ENCODE results near the gene CRACR2B.

Gene CRACR2B

DNA sequence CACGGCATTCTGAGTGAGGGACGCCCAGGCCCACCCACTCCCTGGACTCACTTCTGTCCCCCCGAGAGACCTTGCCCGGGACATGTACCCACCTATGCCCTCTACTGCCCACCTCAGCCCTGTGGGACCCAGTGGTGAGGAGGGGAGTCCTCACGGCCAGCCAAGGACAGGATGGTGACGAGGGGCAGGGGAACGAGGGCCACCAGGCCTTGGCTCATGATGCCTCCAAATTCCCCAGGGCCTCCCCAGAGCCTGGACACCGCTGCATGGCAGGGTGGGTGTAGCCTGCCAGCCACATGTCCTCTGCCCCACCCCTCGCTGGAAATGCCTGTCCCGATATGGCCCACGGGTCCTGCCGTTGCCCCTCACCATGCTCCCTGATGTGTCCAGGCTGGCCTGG is 41.1 kb downstream of the CRACR2B start:
- DNase-seq (ENCODE audit: low spot score): no peak

DNA sequence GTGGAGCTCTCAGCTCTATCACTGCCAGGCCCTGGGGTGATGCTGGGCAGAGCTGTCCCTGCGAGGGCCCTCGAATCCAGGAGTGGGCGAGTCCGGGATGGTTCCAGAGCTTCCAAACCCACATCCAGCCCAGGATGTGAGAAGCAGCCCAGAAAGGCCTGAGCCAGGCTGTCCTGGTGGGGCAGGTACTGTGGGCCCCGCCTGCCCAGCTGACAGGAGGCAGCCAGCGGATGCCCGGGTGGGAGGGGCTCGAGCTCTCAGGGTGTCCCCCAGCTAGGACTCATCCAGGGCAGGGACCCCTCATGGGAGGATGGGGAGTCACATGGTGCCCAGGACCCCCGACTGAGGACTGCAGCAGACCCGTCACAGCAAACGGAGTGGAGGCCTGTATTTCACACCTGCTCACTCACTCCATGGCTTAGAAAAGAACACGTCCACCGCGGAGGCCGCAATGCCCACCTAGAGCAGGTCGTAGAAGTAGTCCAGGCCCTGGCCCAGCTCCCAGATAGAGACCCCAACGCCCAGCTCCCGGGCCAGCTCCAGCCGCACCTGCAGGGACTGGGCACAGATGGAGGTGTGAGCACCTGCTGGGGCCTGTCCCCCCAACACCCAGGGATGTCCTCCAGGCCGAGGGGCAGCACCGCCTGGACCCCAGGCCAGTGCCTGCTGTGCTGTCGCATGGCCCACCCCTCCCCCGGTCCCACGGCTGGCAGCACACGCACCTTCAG is 41.8 kb downstream of the CRACR2B start:
- no peak for DNase-seq (ENCODE audit: low spot score)

- DNase-seq (ENCODE audit: low spot score): no peak
Observed at GRCh38 chr11:870127-870413, 42.4 kb downstream of the CRACR2B start.

DNA sequence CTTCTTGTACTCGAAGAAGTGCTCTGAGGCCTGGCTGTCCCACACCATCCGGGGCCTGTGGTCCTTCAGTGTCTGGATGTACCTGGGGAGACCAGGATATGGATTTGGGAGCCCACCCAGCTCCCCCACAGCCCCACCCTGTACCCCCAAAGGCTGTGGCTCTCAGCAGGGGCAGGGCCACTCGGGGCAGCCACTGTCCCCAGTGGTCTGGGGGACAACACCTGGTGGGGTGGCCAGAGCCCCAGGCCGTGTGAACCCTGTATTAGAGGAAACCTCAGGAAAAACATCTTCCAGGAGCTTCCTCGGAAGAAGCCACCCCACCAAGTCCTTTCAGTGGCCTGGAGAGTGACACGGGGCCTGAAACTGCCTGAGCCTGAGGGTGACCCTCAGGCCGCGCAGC is 42.7 kb downstream of the CRACR2B start:
- DNase-seq (ENCODE audit: low spot score): no peak

DNA sequence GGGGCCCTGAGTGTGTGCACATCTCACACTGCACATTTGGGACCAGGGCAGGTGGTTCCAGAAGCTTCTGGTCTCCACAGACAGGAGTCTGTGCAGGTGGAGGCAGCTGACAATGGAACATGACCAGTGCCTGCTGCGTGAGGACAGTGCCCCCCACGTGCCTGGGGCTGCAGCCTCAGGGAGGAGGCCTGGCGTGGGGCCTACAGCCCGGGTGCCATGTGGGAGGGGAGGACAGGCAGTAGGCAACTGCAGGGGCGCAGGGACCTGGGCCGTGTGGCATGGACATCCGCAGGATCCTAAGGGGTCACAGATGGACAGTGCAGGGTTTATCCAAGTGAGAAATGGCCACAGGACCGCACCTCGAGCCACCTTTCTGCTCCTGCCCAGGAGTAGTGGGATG is 43.8 kb downstream of the CRACR2B start:
- DNase-seq (ENCODE audit: low spot score): no peak

DNA sequence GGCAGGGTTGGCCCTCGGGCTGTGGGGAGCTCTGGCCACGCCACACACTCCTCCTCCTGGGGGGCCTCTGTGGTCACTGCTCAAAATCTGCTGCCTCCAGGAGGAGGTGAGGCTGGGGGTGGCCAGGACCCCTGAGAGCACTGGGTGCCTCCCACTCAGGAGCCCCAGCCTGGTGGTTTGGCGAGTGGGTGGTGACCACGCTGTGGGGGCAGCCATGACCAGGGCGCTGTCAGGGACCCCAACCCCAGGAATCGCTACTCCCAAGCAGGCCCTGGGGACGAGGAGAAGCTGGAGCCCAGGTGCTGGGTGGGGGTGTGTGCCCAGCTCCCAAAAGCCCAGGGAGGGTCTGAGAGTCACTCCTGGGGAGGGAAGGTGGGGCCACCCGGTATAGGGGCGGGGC is 45.1 kb downstream of the CRACR2B start:
- peak; percentile 32 for DNase-seq (ENCODE audit: low spot score)

DNA sequence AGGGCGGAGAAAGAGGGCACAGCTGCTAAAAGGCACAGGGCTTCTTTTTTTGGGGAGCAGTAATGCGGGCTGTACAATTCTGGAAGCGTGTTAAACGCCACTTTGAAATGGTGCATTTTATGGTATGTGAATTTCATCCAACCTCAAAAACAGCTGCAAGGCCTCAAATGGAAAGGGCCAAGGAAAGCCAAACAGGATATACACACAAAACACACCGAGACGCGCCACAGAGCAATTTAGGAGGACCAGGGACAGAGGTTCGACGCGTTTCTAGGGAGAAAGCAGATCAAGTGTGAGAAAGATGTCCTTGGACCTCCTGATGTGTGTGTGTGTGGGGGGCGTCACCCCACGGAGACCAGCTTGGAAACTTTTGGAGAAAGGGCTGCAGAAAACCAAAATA is 46.0 kb downstream of the CRACR2B start:
- no peak for DNase-seq (ENCODE audit: low spot score)

DNA sequence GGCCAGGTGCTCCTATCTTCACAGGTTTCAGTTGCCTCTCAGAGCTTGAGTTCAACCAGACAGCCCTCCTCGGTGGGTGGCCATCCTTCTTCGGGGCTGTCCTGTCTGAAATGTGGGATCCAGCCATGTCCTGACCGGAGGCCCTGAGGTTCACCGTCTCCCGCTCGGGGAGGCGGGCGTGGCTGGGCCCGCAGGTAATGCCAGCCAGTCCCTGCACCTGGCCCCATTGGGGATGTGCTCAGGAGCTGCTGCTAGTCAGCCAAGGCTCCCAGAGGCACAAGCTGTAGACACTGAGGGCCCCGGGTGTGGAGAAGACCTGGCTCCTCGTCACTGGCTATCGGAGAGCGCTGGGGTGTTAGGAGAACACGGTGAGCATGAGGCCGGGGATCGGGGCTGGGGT is 47.5 kb downstream of the CRACR2B start:
- no peak for DNase-seq (ENCODE audit: low spot score)

DNA sequence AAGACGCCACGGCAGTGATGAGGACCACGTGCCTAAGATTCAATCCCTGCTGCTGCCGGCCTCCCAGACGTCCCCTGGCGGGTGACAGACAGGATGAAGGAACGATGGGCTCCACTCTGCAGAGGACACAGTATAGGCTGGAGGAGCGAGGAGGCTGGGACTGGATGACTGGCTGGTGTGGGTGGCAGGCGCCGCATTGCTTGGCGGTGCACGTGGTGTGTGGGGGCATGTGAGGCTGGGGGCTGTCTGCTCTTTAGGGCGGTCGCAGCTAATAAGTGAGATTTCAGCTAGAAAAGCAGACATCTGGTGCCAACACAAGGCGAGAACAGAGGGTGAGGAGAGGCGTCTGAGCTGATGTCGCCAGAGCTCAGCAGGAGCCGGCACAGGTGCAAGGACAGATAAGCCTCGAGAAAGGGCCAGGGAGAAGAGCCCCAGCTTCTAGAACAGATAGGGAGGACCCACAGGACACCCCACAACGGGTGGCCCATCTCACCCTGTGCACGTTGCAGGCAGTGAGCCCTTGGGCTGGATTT is 48.1 kb downstream of the CRACR2B start:
- DNase-seq (ENCODE audit: low spot score): no peak

GRCh38 chr11:876545-876944 is 48.8 kb downstream of the CRACR2B start:
- no peak for DNase-seq (ENCODE audit: low spot score)

DNA sequence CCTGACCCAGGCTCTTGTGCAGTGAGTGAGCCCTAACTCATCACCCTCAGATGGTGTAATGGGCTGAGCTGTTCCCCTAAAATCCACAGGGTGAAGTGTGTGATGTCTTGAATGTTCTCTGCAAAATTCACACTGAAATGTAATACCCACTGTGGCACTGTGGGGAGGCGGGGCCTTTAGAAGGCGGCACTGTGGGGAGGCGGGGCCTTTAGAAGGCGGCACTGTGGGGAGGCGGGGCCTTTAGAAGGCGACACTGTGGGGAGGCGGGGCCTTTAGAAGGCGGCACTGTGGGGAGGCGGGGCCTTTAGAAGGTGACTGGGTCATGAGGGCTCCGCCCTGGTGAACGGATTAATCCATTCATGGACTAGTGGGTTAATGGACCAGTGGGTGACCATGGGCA is 49.8 kb downstream of the CRACR2B start:
- no peak for DNase-seq (ENCODE audit: low spot score)

DNA sequence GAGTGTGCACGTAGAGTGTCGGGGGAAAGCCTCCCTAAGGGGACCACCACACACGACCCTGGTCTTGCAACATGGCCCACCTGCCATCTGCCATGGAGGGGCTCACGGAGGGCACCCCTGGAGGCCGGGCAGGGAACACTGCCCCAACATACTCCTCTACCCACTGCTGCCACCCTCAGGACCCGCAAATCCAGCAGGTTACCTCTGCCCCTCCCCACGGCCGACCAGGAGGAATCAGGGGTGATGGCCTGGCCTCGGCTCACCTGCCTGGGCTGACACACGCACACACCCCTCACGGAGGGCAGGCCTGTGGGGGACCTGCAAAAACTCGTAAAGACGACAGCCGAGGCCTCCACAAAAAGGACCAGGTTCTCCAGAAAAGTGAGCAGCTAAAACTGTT is 52.7 kb downstream of the CRACR2B start:
- no peak for DNase-seq (ENCODE audit: low spot score)
